DOHH2 (cell line): ENCODE data around the gene CPLANE2.

Experiments used
- EZH2phosphoT487 ChIP-seq: fragments of 200-600 bp; sonication (generic); IDR thresholded peaks from 2 replicates; pipeline ENCODE4 v1.6.1; 2017; ENCODE audit warnings: borderline replicate concordance, mild to moderate bottlenecking, antibody characterized with exemption, low read length, moderate library complexity, mixed read lengths
- TF ChIP-seq, protein P1 (sequence below): fragments of 200-600 bp; sonication (generic); IDR thresholded peaks from one replicate; pipeline ENCODE4 v1.5.1; 2014; ENCODE audit warnings: antibody characterized with exemption, mild to moderate bottlenecking, low read depth, low read length; ENCODE audit not compliant: poor library complexity, severe bottlenecking

DNA sequence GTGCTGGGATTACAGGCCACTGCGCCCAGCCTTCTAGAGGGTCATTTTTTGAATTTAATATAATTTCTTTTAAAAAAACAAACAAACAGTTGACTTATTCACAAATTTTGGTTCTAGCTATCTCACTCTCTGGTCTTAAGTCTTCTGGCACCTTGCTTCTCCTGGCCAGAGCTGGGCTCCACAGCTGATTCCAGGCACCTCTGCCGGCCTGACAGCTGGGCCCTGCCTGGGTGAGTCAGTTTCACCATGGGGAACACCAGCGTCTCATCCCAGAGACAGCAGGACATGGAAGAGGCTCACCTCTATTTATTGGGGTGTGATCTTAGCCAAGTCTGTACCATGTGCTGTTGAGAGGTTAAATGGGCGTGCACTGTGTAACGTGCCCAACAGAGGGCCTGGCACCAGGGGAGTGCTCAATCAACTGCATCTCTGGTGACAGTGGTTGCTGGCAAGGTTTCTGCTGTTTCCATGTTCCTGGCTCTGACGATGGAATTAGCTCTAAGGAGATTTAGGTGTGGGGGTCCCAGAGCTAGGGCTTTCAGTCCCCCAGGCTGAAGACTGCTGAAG is 956 bp downstream of the CPLANE2 start:
- TF ChIP-seq, protein P1, sequence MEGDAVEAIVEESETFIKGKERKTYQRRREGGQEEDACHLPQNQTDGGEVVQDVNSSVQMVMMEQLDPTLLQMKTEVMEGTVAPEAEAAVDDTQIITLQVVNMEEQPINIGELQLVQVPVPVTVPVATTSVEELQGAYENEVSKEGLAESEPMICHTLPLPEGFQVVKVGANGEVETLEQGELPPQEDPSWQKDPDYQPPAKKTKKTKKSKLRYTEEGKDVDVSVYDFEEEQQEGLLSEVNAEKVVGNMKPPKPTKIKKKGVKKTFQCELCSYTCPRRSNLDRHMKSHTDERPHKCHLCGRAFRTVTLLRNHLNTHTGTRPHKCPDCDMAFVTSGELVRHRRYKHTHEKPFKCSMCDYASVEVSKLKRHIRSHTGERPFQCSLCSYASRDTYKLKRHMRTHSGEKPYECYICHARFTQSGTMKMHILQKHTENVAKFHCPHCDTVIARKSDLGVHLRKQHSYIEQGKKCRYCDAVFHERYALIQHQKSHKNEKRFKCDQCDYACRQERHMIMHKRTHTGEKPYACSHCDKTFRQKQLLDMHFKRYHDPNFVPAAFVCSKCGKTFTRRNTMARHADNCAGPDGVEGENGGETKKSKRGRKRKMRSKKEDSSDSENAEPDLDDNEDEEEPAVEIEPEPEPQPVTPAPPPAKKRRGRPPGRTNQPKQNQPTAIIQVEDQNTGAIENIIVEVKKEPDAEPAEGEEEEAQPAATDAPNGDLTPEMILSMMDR = peak; percentile 51
- TF ChIP-seq EZH2phosphoT487 = no peak
